Raji (cell line): ENCODE measurements around the gene PTPRJ.

Experiments used
- POLR2A ChIP-seq: IDR thresholded peaks from 2 replicates; pipeline ENCODE4 v1.6.1; 2011; ENCODE audit warnings: low read depth, low read length, control low read depth; ENCODE audit not compliant: insufficient read depth

The PTPRJ gene

DNA sequence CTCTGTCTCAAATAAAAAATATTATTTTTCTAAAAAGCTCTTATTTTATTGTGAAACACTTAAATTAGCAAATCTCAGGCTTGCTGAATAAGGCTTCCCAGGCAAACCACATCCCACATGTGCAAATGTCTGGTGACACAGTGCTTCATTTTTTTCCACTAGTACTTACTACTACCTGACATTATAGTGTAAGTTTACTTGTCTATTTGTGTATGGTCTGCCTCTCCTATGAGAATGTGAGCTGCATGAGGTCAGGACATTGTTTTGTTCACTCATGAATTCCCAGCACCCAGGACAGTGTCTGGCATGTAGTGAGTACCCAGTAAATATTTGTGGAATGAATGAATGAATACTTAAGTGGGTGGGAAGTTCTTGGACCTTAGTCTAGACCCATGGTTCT lies 103.1 kb downstream of the PTPRJ start:
- no peak for TF ChIP-seq POLR2A

DNA sequence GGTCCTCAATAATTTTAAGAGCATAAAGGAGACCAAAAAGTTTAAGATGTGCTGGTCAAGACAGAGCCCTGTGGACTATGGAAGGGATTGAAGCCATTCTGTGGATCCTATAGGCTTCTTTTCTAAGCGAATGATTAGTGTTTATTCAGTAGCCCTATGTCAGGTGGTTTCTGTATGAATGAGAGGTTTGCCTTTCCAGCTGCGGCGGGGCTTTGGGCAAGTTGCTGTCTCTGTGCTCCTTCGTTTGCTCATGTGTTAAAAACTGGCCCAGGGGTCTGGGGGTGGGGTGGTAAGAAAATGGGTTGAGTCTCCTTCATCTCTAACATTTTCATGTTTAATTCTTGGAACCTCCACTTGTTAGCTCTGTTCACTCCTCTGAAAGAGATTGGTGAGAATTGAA lies 105.3 kb downstream of the PTPRJ start:
- no peak for TF ChIP-seq POLR2A

DNA sequence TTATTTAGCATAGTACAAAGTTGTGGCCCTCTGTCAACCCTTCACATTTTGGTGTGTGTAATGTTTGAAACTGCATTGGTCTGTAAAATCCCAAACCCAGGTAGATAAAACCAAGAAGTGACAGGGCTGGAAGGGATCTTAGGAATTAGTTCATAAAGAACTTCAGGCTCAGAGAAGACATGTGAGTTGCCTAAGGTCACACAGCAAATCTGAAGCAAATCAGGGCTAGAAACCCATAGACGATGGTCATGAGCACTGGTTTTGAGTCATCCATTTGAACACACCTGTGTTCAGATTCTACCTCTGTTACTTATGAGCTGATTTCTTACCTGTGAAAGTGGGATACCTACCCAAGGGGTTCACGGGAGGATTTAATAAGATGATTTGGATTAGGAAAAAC lies 107.1 kb downstream of the PTPRJ start:
- no peak for TF ChIP-seq POLR2A

DNA sequence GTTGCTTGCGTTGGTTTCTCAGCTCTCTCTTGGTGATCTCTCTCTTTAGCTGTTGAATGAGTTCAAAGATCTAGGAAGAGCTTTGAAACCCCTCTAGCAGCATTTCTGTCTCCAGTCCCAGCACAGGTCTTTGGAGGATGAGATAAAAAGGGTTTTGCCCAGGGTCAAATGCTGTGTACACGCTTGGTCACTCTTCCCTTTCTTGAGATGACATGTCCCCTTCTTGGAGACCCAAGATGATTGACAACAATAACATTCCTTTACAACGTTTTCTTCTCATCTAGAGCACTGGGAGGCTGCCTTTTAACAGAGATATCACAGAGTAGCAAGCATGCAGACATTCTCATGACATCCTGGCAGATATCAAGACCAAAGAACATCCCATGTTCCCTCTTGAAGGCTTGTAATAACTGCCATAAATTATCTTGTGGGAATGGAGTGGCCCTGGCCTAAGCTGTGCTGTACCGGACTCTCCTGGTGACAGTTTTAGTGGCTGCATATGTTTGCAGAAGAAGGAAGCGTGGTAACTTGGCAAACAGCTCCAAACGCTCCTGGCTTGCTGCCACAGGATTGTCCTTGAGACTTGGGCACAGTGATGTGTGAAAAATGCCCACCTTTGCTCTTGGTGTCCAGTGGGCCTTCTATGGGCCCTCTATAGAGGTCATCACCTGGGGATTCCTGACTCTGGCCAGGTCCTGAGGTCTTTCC lies 107.8 kb downstream of the PTPRJ start:
- no peak for TF ChIP-seq POLR2A

DNA sequence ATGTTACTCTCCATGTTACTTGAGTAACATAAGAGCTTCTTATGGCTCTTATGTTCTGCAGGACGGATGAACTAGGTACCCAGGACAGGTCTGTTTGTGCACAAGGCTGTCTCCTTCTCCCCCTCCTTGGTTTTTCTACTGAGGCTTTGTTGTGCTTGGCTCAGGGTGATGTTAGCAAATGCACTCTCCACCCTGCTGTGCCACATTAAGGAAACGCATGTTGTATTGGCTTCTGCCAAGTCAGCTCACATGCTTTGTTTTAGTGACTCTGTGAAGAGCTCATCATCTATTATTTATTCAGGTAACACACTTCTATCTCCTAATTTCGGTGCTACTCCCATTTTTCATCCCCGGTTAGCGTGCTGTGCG lies 108.3 kb downstream of the PTPRJ start:
- no peak for TF ChIP-seq POLR2A

DNA sequence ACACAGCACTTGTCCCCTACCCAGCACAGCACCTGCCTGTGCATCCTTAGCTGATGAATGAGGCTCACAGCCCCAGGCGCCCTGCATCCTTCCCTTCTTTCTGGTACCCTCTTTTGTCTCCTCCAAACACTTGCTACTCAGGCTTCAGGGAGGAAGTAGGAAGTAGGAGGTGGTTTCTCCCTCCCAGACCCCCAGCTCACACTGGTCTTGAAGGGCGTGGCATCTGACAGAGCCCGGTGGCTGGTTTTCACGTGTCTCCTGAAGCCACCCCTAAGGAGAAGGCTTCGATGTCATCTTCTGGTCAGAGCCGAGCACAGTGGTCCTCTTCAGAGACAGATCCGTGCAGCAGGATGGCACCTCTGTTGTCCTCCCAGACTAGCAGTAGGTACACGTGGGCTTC lies 109.8 kb downstream of the PTPRJ start:
- no peak for TF ChIP-seq POLR2A

- TF ChIP-seq POLR2A, result no peak
Measured at GRCh38 chr11:48091426-48092102, 111.2 kb downstream of the PTPRJ start.

DNA sequence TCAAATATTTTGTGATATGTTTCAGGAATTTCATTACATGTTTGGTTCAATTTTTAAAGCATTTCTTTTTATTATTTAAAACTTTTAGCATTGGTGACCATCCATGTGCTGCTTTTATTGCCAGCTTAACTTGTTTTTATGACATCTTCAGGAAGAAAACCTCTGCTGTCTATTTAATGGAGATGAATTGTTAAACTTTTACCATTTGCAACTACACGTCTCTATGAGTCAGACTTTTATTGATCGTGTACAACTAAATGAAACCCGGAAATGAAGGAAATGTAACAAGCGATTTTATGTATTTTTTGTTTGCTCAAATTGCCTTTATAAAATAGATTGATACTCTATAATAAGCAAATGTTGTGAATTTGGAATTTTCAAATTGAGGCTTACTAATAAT lies 113.0 kb downstream of the PTPRJ start:
- TF ChIP-seq POLR2A, result no peak

DNA sequence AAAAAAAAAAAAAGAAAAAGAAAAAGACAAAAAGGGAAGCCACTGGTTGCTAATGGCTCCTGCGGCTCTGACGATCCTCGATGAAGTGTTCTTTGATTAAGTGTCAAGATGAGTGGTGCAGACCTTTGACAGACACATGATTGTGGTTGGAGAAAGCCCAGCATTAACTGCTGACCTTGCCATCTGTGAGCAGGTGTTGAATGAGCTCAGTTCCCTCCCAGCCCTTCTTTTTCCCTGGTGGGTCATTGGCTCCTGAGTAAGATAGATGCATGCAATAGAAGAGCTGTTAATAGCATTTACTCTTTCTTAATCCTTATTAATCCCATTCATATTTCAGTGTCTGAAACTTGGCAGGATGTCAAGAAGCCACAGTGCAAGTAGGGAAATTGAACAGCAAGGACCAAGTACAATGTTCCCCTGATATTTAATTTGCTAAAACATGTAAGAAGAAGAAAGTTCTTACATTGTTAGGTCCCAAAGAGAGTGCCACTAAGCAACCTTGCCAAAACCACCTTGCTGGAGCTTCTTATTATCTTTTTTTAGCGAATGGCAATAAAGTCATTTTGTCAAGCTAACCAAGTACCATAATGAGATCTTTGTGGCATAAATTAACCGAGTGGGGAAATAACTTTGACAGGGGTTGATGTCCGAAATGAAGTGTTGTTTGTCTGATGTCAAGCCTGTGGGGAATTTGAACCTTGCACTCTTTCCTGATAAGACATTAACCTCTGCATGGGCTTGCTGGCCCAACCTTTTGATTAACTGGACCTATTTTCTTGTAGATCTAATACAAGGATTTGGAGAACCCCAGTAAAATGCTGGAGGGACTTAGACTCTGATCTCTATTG lies 113.7 kb downstream of the PTPRJ start:
- TF ChIP-seq POLR2A, result no peak

GRCh38 chr11:48094643-48095339 lies 114.4 kb downstream of the PTPRJ start:
- no peak for TF ChIP-seq POLR2A

- TF ChIP-seq POLR2A, result no peak
Measured at GRCh38 chr11:48095779-48096470, 115.6 kb downstream of the PTPRJ start.

DNA sequence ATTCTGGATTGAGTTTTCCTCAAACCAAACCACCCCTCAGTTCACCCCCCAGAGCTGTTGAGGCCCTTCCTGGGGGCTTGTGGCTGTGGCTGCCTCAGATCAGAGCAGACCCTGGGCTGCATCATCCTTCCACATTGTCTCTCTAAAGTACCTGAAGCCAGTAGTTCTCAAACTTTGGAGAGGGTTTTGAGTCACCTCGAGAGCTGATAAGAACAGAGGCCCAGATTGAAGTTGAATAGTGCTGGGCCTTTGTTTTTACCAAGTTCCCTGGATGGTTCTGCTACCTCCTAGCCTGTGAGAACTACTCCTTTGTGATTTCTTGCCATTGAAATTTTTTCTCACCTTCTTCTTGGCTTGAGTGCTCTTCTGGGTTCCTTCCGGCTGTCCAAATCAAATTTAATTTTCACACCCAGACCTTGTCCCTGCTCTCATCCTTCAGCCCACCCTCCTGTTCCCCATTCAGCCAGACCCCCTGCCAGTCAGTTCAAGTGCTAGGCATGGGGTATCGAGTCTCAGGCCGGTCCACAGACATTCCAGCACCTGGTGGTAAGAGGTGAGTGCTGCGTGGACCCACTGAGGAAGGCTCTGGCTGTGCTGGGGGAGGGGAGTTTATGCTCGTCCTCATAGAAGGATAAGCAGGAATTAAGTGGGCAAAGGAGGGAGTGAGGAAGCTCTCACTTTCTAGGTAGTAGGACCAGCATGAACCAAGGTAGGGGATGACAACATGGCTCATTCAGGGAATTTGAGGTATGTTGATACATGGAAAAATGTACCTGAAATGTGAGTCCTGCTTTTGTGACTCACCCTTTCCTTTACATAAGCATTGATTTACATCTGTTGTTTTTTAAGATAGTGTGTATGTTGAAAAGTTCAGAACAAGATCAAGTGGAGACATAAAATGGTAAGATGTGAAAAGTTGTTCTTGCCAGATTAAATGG lies 116.5 kb downstream of the PTPRJ start:
- TF ChIP-seq POLR2A, result no peak

GRCh38 chr11:48098024-48098423 lies 117.7 kb downstream of the PTPRJ start:
- TF ChIP-seq POLR2A, result no peak
